HG03439 (cell line): ENCODE measurements around the gene PTPN12.
"Not testable (repeated sequence)": the region's sequence is repeated elsewhere in the genome, so short reads cannot be mapped to it uniquely, and the experiment has no call there.

Experiments
- ATAC-seq: cut with Tn5 transposase; IDR thresholded peaks from one replicate; pipeline ENCODE4 v1.9.1; 2021; ENCODE audit warnings: mild to moderate bottlenecking, moderate library complexity; ENCODE audit not compliant: unreplicated experiment

PTPN12 gene

DNA sequence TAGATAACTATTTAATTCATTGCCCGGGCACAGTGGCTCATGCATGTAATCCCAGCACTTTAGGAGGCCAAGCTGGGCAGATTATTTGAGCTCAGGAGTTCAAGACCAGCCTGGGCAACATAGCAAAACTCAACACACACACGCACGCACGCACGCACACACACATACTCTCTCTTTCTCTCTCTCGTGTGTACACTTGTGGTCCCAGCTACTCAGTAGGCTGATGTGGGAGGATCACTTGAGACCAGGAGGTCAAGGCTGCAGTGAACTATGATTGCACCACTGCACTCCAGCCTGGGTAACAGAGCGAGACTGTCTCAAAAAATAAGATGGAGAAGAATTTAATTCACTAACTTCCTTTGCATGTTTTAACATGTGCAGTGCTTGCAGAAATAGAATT is 38.1 kb downstream of the PTPN12 start:
- ATAC-seq = no peak

- no peak for ATAC-seq
Measured at GRCh38 chr7:77576856-77577255, 39.8 kb downstream of the PTPN12 start.

- no peak for ATAC-seq
Measured at GRCh38 chr7:77579797-77580196, 42.7 kb downstream of the PTPN12 start.

DNA sequence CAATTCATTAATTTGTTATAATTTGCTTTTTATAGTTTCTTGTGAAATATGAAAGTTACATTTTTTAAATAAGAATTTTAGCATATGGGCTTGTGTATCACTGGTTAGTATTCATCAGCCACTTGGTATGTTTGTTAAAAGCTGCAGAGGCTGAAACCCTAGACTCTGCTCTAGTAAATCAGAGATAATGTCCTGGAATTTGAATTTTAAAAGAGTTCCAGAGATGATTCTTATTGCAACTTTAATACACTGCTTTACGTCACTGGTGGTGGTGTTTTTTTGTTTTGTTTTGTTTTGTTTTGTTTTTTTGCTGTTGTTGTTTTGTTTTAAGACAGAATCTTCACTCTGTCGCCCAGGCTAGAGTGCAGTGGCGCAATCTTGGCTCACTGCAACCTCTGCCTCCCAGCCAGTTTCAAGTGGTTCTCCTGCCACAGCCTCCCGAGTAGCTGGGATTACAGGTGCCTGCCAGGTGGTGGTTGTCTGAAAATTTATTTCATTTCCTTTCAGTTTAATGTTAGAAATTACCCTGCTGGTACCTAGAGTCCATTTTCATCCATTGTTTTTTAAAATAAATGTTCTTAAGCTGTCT is 43.8 kb downstream of the PTPN12 start:
- no peak for ATAC-seq

- ATAC-seq = no peak
Measured at GRCh38 chr7:77587272-77587671, 50.2 kb downstream of the PTPN12 start.

GRCh38 chr7:77600952-77601351 is 63.9 kb downstream of the PTPN12 start:
- no peak for ATAC-seq

- ATAC-seq = no peak
Measured at GRCh38 chr7:77606562-77606961, 69.5 kb downstream of the PTPN12 start.

- ATAC-seq = no peak
Measured at GRCh38 chr7:77619314-77619713, 82.2 kb downstream of the PTPN12 start.

DNA sequence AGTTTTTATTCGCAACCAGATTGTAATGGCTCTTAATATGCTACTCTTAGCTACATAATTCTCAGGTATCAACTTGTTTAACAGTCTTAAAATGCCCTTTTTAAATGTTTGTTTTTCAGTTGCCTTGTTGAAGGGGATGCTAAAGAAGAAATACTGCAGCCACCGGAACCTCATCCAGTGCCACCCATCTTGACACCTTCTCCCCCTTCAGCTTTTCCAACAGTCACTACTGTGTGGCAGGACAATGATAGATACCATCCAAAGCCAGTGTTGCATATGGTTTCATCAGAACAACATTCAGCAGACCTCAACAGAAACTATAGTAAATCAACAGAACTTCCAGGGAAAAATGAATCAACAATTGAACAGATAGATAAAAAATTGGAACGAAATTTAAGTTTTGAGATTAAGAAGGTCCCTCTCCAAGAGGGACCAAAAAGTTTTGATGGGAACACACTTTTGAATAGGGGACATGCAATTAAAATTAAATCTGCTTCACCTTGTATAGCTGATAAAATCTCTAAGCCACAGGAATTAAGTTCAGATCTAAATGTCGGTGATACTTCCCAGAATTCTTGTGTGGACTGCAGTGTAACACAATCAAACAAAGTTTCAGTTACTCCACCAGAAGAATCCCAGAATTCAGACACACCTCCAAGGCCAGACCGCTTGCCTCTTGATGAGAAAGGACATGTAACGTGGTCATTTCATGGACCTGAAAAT is 89.7 kb downstream of the PTPN12 start:
- ATAC-seq = no peak

GRCh38 chr7:77627309-77627676 is 90.2 kb downstream of the PTPN12 start:
- no peak for ATAC-seq

DNA sequence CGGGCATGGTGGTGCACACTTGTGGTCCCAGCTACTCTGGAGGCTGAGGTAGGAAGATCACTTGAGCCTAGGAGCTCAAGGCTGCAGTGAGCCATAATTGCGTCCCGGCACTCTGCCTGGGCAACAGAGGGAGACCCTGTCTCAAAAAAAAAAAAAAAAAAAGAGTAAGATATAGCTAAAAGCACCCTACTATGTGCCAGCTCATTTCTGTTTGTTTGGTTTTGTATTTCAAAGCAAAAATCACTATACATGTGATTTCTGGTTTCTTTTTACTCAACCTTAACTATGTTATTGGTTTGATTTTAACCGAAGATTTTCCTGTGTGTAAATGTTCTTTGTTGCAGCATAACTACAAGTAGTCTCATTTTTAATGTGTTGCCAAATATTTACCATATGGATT is 92.7 kb downstream of the PTPN12 start:
- ATAC-seq = no peak

GRCh38 chr7:77631820-77632219 is 94.7 kb downstream of the PTPN12 start:
- no peak for ATAC-seq

GRCh38 chr7:77644774-77645173 is 107.7 kb downstream of the PTPN12 start:
- ATAC-seq = no peak

DNA sequence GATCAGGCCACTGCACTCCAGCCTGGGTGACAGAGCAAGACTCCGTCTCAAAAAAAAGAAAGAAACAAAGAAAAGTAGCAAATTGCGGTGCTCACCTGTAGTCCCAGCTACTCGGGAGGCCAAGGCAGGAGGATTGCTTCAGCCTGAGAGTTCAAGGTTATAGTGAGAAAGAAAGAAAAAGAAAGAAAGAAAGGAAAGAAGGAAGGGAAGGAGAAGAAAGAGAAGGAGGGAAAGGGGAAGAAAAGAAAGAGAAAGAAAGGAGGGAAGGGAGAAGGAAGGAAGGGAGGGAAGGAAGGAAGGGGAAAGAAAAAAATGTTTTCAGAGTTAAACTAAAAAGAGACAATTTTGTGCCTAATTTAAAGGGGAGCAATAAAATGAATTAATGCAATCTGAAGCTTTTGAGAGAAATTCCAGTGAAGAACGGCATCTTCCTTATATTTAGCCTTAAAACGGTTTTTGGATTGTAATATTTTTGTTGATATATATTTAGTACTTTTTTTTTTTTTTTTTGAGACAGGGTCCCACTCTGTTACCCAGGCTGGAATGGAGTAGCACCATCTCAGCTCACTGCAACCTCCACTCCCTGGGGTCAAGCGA is 111.7 kb downstream of the PTPN12 start:
- ATAC-seq = no peak

GRCh38 chr7:77649716-77650349 is 112.7 kb downstream of the PTPN12 start:
- no peak for ATAC-seq

GRCh38 chr7:77651575-77652162 is 114.6 kb downstream of the PTPN12 start:
- no peak for ATAC-seq

GRCh38 chr7:77652826-77653225 is 115.7 kb downstream of the PTPN12 start:
- not testable (repeated sequence) for ATAC-seq

- ATAC-seq = no peak
Measured at GRCh38 chr7:77653572-77653971, 116.5 kb downstream of the PTPN12 start.

GRCh38 chr7:77655356-77655755 is 118.3 kb downstream of the PTPN12 start:
- no peak for ATAC-seq

DNA sequence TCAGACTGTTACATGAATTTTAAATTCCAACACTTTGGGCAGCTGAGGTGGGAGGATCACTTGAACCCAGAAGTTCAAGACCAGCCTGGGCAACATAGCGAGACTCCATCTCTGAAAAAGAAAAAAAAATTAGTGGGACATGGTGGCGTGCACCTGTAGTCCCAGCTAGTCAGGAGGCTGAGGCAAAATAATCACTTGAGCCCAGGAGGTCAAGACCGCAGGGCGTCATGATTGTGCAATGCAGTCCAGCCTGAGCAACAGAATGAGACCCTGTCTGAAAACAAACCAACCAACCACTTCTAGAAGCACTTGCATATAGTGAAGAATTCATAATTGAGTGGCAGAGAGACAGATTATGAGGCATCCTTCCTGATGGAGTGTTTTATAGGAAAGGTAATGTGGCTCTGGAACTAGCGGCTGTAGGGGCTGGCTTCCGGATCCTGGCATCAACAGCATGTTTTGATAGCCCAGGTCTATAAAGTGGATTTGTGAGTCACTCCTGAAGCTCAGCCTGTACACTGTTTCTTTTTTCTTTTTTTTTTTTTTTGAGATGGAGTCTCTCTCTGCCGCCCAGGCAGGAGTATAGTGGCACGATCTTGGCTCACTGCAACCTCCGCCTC is 118.9 kb downstream of the PTPN12 start:
- no peak for ATAC-seq
